ENCODE data around the gene KIF16B. TPM values are rescaled to one million over a fixed set of nuclear protein-coding genes. Genes with fewer than 3 reads are reported as not detected.
A peak's percentile ranks its signal among the peaks of the same experiment; 100 is the strongest.

KIF16B gene
- total and polyA plus RNA-seq, 10 of the 15 experiments (the other 5 are each of a cell fraction or from before 2014, with no cell fraction given), result 0.21 to 5.2 (median 3.0) TPM

DNA sequence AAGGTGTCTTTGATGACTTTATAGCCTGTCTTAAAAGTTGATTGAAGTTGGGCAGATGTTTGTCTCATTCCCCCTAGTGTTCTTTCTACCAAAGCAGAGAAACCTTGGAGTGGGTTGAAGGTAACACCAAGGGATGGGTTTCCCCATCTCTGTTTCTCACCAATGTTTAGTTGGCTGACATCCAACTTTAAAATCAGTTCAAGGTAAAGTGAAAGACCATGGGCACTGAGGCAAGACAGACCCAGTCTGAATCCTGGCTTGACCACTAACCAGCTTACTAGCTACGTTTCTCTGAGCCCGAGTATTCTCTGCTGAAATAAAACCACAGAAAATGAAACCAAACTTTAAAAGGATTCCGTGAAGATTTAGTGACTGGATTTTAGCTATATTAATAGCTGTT is 258.9 kb downstream of the KIF16B start (continued):
- TF ChIP-seq, protein P1, sequence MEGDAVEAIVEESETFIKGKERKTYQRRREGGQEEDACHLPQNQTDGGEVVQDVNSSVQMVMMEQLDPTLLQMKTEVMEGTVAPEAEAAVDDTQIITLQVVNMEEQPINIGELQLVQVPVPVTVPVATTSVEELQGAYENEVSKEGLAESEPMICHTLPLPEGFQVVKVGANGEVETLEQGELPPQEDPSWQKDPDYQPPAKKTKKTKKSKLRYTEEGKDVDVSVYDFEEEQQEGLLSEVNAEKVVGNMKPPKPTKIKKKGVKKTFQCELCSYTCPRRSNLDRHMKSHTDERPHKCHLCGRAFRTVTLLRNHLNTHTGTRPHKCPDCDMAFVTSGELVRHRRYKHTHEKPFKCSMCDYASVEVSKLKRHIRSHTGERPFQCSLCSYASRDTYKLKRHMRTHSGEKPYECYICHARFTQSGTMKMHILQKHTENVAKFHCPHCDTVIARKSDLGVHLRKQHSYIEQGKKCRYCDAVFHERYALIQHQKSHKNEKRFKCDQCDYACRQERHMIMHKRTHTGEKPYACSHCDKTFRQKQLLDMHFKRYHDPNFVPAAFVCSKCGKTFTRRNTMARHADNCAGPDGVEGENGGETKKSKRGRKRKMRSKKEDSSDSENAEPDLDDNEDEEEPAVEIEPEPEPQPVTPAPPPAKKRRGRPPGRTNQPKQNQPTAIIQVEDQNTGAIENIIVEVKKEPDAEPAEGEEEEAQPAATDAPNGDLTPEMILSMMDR (IDR thresholded peaks at IDR 0.05 in 2 of 3, conservative IDR thresholded peaks at IDR 0.05 in 1 of 3; ENCODE audit: control insufficient read depth in 2 of 3, extremely low read depth in 1 of 3, insufficient read depth in 1 of 3, low read depth in 3 of 3, low read length in 3 of 3), result no peak
- TF ChIP-seq ZNF622 (IDR thresholded peaks at IDR 0.05) (no peak), MEF2A (IDR thresholded peaks at IDR 0.05; ENCODE audit: insufficient read depth, low read depth, low read length) (peak; percentile 14; the same call in 1 of the 2 replicates)

DNA sequence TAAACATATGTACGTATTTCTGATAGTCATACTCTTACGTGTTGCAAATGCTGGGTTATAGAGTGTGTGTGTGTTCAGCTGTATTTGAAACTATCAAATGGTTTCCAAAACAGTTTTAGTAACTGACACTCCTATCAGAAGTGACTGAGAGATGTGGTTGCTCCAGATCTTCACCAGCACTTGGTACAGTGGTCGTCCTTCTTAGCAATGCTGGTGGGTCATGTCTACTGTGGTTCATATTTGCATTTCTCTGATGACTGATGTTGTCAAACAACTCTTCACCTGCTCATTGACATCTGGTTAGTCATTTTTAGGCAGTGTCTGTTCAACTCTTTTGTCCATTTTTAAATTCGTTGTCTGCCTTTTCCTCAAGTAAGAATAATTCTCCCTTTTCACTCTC is 259.3 kb downstream of the KIF16B start:
- ChIA-PET RAD21 (ENCODE audit: unreplicated experiment) (interaction anchor here (1.0 kb wide), 1 partner anchor 28 kb away, joined by 3 read pairs; no protein-coding TSS in a partner anchor), SMC1A (ENCODE audit: uncharacterized antibody, unreplicated experiment) (interaction anchor here (1.0 to 1.2 kb wide), 2 partner anchors 21 to 162 kb away, joined by 3 read pairs; no protein-coding TSS in a partner anchor), CTCF (interaction anchor here (0.9 kb wide), 1 partner anchor 35 kb away, joined by 4 read pairs; no protein-coding TSS in a partner anchor), POLR2A (no interaction called here)
- no TSS peak for BruUV-seq (replicated peaks)
- no peak overlapping the region for H2AFZ ChIP-seq (ENCODE audit: control insufficient read depth, low read depth, low read length)
- H3K9me3 ChIP-seq (replicated peaks; ENCODE audit: control insufficient read depth, insufficient read depth, low read length), result no peaks in the 10 kb centered on the region; the same call in 2 of the 3 replicates
- no peak overlapping the region; the same call in 1 of the 2 replicates for H3K4me3 ChIP-seq
- no peaks in the 10 kb centered on the region for H3K36me3 ChIP-seq (ENCODE audit: control insufficient read depth in 2 of 2, insufficient read depth in 2 of 2, low read length in 1 of 2)
- FAIRE-seq, result no peak
- H3K79me2 ChIP-seq (ENCODE audit: control insufficient read depth, insufficient read depth, low read length), result no peaks in the 10 kb centered on the region
- TF ChIP-seq SIX5 (IDR thresholded peaks at IDR 0.05; ENCODE audit: low read depth, low read length, severe bottlenecking) (peak; percentile 10), POU2F2 (IDR thresholded peaks at IDR 0.05; ENCODE audit: borderline replicate concordance, low read depth, low read length) (peak; percentile 49; the same call in 1 of the 3 replicates)
- TF ChIP-seq, protein P2, sequence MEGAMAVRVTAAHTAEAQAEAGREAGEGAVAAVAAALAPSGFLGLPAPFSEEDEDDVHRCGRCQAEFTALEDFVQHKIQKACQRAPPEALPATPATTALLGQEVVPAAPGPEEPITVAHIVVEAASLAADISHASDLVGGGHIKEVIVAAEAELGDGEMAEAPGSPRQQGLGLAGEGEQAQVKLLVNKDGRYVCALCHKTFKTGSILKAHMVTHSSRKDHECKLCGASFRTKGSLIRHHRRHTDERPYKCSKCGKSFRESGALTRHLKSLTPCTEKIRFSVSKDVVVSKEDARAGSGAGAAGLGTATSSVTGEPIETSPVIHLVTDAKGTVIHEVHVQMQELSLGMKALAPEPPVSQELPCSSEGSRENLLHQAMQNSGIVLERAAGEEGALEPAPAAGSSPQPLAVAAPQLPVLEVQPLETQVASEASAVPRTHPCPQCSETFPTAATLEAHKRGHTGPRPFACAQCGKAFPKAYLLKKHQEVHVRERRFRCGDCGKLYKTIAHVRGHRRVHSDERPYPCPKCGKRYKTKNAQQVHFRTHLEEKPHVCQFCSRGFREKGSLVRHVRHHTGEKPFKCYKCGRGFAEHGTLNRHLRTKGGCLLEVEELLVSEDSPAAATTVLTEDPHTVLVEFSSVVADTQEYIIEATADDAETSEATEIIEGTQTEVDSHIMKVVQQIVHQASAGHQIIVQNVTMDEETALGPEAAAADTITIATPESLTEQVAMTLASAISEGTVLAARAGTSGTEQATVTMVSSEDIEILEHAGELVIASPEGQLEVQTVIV (IDR thresholded peaks at IDR 0.05; ENCODE audit: borderline replicate concordance, partially characterized antibody), result no peak
- TF ChIP-seq, protein P3, sequence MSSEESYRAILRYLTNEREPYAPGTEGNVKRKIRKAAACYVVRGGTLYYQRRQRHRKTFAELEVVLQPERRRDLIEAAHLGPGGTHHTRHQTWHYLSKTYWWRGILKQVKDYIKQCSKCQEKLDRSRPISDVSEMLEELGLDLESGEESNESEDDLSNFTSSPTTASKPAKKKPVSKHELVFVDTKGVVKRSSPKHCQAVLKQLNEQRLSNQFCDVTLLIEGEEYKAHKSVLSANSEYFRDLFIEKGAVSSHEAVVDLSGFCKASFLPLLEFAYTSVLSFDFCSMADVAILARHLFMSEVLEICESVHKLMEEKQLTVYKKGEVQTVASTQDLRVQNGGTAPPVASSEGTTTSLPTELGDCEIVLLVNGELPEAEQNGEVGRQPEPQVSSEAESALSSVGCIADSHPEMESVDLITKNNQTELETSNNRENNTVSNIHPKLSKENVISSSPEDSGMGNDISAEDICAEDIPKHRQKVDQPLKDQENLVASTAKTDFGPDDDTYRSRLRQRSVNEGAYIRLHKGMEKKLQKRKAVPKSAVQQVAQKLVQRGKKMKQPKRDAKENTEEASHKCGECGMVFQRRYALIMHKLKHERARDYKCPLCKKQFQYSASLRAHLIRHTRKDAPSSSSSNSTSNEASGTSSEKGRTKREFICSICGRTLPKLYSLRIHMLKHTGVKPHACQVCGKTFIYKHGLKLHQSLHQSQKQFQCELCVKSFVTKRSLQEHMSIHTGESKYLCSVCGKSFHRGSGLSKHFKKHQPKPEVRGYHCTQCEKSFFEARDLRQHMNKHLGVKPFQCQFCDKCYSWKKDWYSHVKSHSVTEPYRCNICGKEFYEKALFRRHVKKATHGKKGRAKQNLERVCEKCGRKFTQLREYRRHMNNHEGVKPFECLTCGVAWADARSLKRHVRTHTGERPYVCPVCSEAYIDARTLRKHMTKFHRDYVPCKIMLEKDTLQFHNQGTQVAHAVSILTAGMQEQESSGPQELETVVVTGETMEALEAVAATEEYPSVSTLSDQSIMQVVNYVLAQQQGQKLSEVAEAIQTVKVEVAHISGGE (CRISPR knock-in tag; IDR thresholded peaks at IDR 0.05), result no peak
- no peak overlapping the region for H3K9ac ChIP-seq (ENCODE audit: control insufficient read depth, insufficient read depth, low read length)
- intact Hi-C loops (cut with micrococcal nuclease; ENCODE audit: unreplicated experiment) (loop anchor here (10.0 kb wide), 2 partner anchors 121 to 261 kb away; partner anchors contain the start of gene KIF16B), in situ Hi-C loops (cut with MboI) (no loop called here)
- no peaks in the 10 kb centered on the region for H4K20me1 ChIP-seq (ENCODE audit: control insufficient read depth, insufficient read depth)
- H3K4me2 ChIP-seq (ENCODE audit: control insufficient read depth, insufficient read depth), result peak overlapping the region; percentile 52; the same call in 1 of the 2 replicates
- peaks cover 21% of the 10 kb centered on the region for H3K4me1 ChIP-seq (ENCODE audit: control insufficient read depth, insufficient read depth, low read length)
- no peak for DNase-seq (ENCODE audit: low read depth, low spot score)
- peak; percentile 7; the same call in 2 of the 3 replicates for ATAC-seq
- no peaks in the 10 kb centered on the region for H3K27me3 ChIP-seq (replicated peaks in 1 of 2; ENCODE audit: control insufficient read depth in 2 of 2, insufficient read depth in 2 of 2, low read length in 1 of 2)
- 71% methylated on average over 4 of the region's 4 CpGs for WGBS (ENCODE audit: insufficient coverage, insufficient replicate concordance, low lambda C conversion rate, missing lambda C conversion rate)
- no peak overlapping the region; the same call in 1 of the 2 replicates for H3K27ac ChIP-seq (ENCODE audit: control insufficient read depth, insufficient read depth)

Measured in GM12878 (cell line).